GM23338 (cell line): ENCODE results near the gene NCKAP5. TPM values are rescaled to one million over a fixed set of nuclear protein-coding genes. Genes with fewer than 3 reads are reported as not detected.

Experiments
- ATAC-seq: fragments of 200-7000 bp; cut with Tn5 transposase; 3 replicates; pipeline ENCODE4 v1.9.1; 2020
- DNase-seq: peaks from one replicate; pipeline ENCODE4 v3.0.0-alpha.2; 2015; ENCODE audit warnings: low spot score
- H2AFZ ChIP-seq: fragments of 200-600 bp; sonication (generic); 2 replicates; pipeline ENCODE4 v1.8.0; 2016; ENCODE audit warnings: antibody characterized with exemption, mild to moderate bottlenecking, moderate library complexity
- H3F3A ChIP-seq: fragments of 200-600 bp; sonication (generic); replicated peaks from 2 replicates; pipeline ENCODE4 v1.8.0; 2017; ENCODE audit warnings: antibody characterized with exemption, mixed run types, low read depth
- H3K27ac ChIP-seq: fragments of 200-600 bp; sonication (generic); 2 replicates; pipeline ENCODE4 v1.6.1; 2016; ENCODE audit warnings: low read depth
- H3K27me3 ChIP-seq: fragments of 200-600 bp; sonication (generic); 2 replicates; pipeline ENCODE4 v1.8.0; 2016; ENCODE audit warnings: mild to moderate bottlenecking, mixed run types, moderate library complexity; ENCODE audit not compliant: insufficient read depth
- H3K36me3 ChIP-seq: fragments of 200-600 bp; sonication (generic); 2 replicates; pipeline ENCODE4 v1.8.0; 2016; ENCODE audit warnings: mild to moderate bottlenecking; ENCODE audit not compliant: insufficient read depth
- H3K4me1 ChIP-seq: fragments of 200-600 bp; sonication (generic); 2 replicates; pipeline ENCODE4 v1.8.0; 2016; ENCODE audit warnings: mild to moderate bottlenecking, moderate library complexity; ENCODE audit not compliant: insufficient read depth
- H3K4me2 ChIP-seq: fragments of 200-600 bp; sonication (generic); 2 replicates; pipeline ENCODE4 v1.7.1; 2017; ENCODE audit warnings: mixed run types
- H3K4me3 ChIP-seq: fragments of 200-600 bp; sonication (generic); 2 replicates; pipeline ENCODE4 v1.6.1; 2016; ENCODE audit warnings: mixed run types
- H3K79me2 ChIP-seq: fragments of 200-600 bp; sonication (generic); replicated peaks from 2 replicates; pipeline ENCODE4 v1.8.0; 2017; ENCODE audit warnings: mild to moderate bottlenecking; ENCODE audit not compliant: insufficient read depth
- H3K9me2 ChIP-seq: fragments of 200-600 bp; sonication (generic); 2 replicates; pipeline ENCODE4 v1.8.0; 2017; ENCODE audit not compliant: insufficient read depth
- H4K20me1 ChIP-seq: fragments of 200-600 bp; sonication (generic); replicated peaks from 2 replicates; pipeline ENCODE4 v1.8.0; 2017; ENCODE audit warnings: mild to moderate bottlenecking; ENCODE audit not compliant: insufficient read depth
- H3K27ac Mint-ChIP-seq: 2 replicates; pipeline ENCODE4 v1.8.0; 2020; ENCODE audit warnings: inconsistent platforms, mild to moderate bottlenecking, moderate library complexity, mixed read lengths
- H3K27me3 Mint-ChIP-seq: 3 replicates; pipeline ENCODE4 v1.8.0; 2022; ENCODE audit warnings: low read depth, mild to moderate bottlenecking, moderate library complexity, mixed read lengths, inconsistent platforms; ENCODE audit not compliant: insufficient read depth, poor library complexity
- H3K36me3 Mint-ChIP-seq: 3 replicates; pipeline ENCODE4 v1.8.0; 2021; ENCODE audit warnings: low read depth, mild to moderate bottlenecking, inconsistent platforms, moderate library complexity, mixed read lengths
- H3K4me1 Mint-ChIP-seq: 3 replicates; pipeline ENCODE4 v1.8.0; 2020; ENCODE audit warnings: mild to moderate bottlenecking, inconsistent platforms, mixed read lengths
- H3K4me3 Mint-ChIP-seq: 3 replicates; pipeline ENCODE4 v1.8.0; 2021; ENCODE audit warnings: moderate library complexity, mild to moderate bottlenecking, inconsistent platforms, mixed read lengths
- H3K9me3 Mint-ChIP-seq: 3 replicates; pipeline ENCODE4 v1.8.0; 2020; ENCODE audit warnings: moderate library complexity, mild to moderate bottlenecking, inconsistent platforms, mixed read lengths
- CREB1 ChIP-seq: fragments of 250-450 bp; sonication (Bioruptor Pico); IDR thresholded peaks from 2 replicates; pipeline ENCODE4 v1.5.0; 2020; ENCODE audit warnings: low read depth, mild to moderate bottlenecking, moderate library complexity
- EZH2 ChIP-seq: fragments of 200-600 bp; sonication (generic); IDR thresholded peaks from one replicate; pipeline ENCODE4 v1.8.0; 2017; ENCODE audit warnings: antibody characterized with exemption, mild to moderate bottlenecking, low read depth; ENCODE audit not compliant: unreplicated experiment
- EZH2phosphoT487 ChIP-seq: fragments of 200-600 bp; sonication (generic); IDR thresholded peaks from one replicate; pipeline ENCODE4 v1.8.1; 2018; ENCODE audit warnings: antibody characterized with exemption; ENCODE audit not compliant: unreplicated experiment
- JUNB ChIP-seq: IDR thresholded peaks from one replicate; pipeline ENCODE4 v1.6.1; 2016; ENCODE audit warnings: antibody characterized with exemption; ENCODE audit not compliant: unreplicated experiment
- NANOG ChIP-seq: IDR thresholded peaks from 2 replicates; pipeline ENCODE4 v1.6.1; 2016; ENCODE audit warnings: antibody characterized with exemption, borderline replicate concordance
- POLR2AphosphoS5 ChIP-seq: IDR thresholded peaks from 2 replicates; pipeline ENCODE4 v1.6.1; 2016; ENCODE audit warnings: antibody characterized with exemption, low read depth
- STAT1 ChIP-seq: IDR thresholded peaks from one replicate; pipeline ENCODE4 v1.6.1; 2016; ENCODE audit warnings: antibody characterized with exemption; ENCODE audit not compliant: unreplicated experiment
- ZNF114 ChIP-seq: fragments of 250-450 bp; sonication (Bioruptor Pico); IDR thresholded peaks from 2 replicates; pipeline ENCODE4 v1.5.0; 2020; ENCODE audit warnings: mild to moderate bottlenecking, moderate library complexity
- ZNF331 ChIP-seq: fragments of 250-450 bp; sonication (Bioruptor Pico); IDR thresholded peaks from 2 replicates; pipeline ENCODE4 v1.5.0; 2020; ENCODE audit warnings: low read depth, mild to moderate bottlenecking, moderate library complexity
- polyA plus RNA-seq: library from polyadenylated mRNA; unstranded; fragments of >200 nt; fragmentation: Nextera tagmentation; extraction: Ambion mirVana; gene quantifications from 2 replicates; pipeline ENCODE4 v1.2.1, GENCODE V29; 2016
- total RNA-seq: library from RNA; depleted of rRNA; stranded (reverse); fragments of >200 nt; shearing (Covaris generic); gene quantifications from 2 replicates; pipeline ENCODE4 v1.2.3, GENCODE V29; 2014
- TF ChIP-seq, protein P1 (sequence below): IDR thresholded peaks from one replicate; pipeline ENCODE4 v1.6.1; 2018; ENCODE audit warnings: antibody characterized with exemption; ENCODE audit not compliant: unreplicated experiment
- TF ChIP-seq, protein P2 (sequence below), 2 experiments: fragments of 200-600 bp in 1 of 2; sonication (generic) in 1 of 2; conservative IDR thresholded peaks; 2 replicates each; pipeline versions ENCODE4 v1.5.1 to v1.6.1; 2016 to 2017; ENCODE audit warnings: antibody characterized with exemption in 2 of 2, low read depth in 2 of 2, mild to moderate bottlenecking in 2 of 2, moderate library complexity in 1 of 2
- TF ChIP-seq, protein P3 (sequence below): fragments of 250-450 bp; sonication (Bioruptor Pico); IDR thresholded peaks from 2 replicates; pipeline ENCODE4 v1.5.0; 2020; ENCODE audit warnings: mild to moderate bottlenecking, moderate library complexity
- TF ChIP-seq, protein P4 (sequence below): IDR thresholded peaks from 2 replicates; pipeline ENCODE4 v1.6.1; 2016; ENCODE audit warnings: antibody characterized with exemption

NCKAP5 gene
- total and polyA plus RNA-seq, 2 experiments from 2014 or later: 0.34 to 0.73 TPM

DNA sequence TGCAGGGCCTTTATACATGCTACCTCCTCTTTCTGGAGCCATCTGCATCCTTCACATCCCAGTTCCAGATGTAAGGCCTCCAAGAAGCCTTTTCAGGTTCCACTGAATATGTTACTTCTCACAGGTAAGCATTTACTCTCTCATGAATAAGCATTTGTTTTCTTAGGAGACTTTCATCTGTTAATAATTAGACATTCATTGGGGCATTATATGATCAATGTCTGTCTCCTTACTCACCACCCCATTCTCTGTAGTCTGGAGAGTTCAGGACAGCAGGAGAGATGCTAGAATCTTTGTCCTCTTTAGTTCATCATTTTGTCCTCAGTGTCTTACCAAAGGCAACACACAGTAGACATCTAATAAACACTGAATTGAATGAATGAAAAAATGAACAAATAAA is 185.7 kb downstream of the NCKAP5 start:
- no peak overlapping the region for H2AFZ ChIP-seq
- no peak overlapping the region for H3K27ac Mint-ChIP-seq

More for the DNA sequence above, 185.7 kb downstream of the NCKAP5 start:
- H3K79me2 ChIP-seq: no peaks in the 10 kb centered on the region
- peaks cover 10% of the 10 kb centered on the region for H3K4me1 Mint-ChIP-seq
- peaks cover 8% of the 10 kb centered on the region for H3K9me3 Mint-ChIP-seq
- TF ChIP-seq JUNB (no peak), ZNF114 (CRISPR knock-in tag) (no peak), ZNF331 (CRISPR knock-in tag) (no peak), EZH2phosphoT487 (no peak), CREB1 (CRISPR knock-in tag) (no peak), STAT1 (no peak), EZH2 (no peak), POLR2AphosphoS5 (no peak), NANOG (no peak)
- TF ChIP-seq, protein P1, sequence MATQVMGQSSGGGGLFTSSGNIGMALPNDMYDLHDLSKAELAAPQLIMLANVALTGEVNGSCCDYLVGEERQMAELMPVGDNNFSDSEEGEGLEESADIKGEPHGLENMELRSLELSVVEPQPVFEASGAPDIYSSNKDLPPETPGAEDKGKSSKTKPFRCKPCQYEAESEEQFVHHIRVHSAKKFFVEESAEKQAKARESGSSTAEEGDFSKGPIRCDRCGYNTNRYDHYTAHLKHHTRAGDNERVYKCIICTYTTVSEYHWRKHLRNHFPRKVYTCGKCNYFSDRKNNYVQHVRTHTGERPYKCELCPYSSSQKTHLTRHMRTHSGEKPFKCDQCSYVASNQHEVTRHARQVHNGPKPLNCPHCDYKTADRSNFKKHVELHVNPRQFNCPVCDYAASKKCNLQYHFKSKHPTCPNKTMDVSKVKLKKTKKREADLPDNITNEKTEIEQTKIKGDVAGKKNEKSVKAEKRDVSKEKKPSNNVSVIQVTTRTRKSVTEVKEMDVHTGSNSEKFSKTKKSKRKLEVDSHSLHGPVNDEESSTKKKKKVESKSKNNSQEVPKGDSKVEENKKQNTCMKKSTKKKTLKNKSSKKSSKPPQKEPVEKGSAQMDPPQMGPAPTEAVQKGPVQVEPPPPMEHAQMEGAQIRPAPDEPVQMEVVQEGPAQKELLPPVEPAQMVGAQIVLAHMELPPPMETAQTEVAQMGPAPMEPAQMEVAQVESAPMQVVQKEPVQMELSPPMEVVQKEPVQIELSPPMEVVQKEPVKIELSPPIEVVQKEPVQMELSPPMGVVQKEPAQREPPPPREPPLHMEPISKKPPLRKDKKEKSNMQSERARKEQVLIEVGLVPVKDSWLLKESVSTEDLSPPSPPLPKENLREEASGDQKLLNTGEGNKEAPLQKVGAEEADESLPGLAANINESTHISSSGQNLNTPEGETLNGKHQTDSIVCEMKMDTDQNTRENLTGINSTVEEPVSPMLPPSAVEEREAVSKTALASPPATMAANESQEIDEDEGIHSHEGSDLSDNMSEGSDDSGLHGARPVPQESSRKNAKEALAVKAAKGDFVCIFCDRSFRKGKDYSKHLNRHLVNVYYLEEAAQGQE: no peak
- TF ChIP-seq, protein P2, sequence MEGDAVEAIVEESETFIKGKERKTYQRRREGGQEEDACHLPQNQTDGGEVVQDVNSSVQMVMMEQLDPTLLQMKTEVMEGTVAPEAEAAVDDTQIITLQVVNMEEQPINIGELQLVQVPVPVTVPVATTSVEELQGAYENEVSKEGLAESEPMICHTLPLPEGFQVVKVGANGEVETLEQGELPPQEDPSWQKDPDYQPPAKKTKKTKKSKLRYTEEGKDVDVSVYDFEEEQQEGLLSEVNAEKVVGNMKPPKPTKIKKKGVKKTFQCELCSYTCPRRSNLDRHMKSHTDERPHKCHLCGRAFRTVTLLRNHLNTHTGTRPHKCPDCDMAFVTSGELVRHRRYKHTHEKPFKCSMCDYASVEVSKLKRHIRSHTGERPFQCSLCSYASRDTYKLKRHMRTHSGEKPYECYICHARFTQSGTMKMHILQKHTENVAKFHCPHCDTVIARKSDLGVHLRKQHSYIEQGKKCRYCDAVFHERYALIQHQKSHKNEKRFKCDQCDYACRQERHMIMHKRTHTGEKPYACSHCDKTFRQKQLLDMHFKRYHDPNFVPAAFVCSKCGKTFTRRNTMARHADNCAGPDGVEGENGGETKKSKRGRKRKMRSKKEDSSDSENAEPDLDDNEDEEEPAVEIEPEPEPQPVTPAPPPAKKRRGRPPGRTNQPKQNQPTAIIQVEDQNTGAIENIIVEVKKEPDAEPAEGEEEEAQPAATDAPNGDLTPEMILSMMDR (conservative IDR thresholded peaks at IDR 0.05; ENCODE audit: low read depth in 2 of 2): no peak
- TF ChIP-seq, protein P3, sequence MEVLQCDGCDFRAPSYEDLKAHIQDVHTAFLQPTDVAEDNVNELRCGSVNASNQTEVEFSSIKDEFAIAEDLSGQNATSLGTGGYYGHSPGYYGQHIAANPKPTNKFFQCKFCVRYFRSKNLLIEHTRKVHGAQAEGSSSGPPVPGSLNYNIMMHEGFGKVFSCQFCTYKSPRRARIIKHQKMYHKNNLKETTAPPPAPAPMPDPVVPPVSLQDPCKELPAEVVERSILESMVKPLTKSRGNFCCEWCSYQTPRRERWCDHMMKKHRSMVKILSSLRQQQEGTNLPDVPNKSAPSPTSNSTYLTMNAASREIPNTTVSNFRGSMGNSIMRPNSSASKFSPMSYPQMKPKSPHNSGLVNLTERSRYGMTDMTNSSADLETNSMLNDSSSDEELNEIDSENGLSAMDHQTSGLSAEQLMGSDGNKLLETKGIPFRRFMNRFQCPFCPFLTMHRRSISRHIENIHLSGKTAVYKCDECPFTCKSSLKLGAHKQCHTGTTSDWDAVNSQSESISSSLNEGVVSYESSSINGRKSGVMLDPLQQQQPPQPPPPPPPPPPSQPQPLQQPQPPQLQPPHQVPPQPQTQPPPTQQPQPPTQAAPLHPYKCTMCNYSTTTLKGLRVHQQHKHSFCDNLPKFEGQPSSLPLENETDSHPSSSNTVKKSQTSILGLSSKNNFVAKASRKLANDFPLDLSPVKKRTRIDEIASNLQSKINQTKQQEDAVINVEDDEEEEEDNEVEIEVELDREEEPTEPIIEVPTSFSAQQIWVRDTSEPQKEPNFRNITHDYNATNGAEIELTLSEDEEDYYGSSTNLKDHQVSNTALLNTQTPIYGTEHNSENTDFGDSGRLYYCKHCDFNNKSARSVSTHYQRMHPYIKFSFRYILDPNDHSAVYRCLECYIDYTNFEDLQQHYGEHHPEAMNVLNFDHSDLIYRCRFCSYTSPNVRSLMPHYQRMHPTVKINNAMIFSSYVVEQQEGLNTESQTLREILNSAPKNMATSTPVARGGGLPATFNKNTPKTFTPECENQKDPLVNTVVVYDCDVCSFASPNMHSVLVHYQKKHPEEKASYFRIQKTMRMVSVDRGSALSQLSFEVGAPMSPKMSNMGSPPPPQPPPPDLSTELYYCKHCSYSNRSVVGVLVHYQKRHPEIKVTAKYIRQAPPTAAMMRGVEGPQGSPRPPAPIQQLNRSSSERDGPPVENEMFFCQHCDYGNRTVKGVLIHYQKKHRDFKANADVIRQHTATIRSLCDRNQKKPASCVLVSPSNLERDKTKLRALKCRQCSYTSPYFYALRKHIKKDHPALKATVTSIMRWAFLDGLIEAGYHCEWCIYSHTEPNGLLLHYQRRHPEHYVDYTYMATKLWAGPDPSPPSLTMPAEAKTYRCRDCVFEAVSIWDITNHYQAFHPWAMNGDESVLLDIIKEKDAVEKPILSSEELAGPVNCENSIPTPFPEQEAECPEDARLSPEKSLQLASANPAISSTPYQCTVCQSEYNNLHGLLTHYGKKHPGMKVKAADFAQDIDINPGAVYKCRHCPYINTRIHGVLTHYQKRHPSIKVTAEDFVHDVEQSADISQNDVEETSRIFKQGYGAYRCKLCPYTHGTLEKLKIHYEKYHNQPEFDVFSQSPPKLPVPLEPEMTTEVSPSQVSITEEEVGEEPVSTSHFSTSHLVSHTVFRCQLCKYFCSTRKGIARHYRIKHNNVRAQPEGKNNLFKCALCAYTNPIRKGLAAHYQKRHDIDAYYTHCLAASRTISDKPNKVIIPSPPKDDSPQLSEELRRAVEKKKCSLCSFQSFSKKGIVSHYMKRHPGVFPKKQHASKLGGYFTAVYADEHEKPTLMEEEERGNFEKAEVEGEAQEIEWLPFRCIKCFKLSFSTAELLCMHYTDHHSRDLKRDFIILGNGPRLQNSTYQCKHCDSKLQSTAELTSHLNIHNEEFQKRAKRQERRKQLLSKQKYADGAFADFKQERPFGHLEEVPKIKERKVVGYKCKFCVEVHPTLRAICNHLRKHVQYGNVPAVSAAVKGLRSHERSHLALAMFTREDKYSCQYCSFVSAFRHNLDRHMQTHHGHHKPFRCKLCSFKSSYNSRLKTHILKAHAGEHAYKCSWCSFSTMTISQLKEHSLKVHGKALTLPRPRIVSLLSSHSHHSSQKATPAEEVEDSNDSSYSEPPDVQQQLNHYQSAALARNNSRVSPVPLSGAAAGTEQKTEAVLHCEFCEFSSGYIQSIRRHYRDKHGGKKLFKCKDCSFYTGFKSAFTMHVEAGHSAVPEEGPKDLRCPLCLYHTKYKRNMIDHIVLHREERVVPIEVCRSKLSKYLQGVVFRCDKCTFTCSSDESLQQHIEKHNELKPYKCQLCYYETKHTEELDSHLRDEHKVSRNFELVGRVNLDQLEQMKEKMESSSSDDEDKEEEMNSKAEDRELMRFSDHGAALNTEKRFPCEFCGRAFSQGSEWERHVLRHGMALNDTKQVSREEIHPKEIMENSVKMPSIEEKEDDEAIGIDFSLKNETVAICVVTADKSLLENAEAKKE (CRISPR knock-in tag): no peak
- TF ChIP-seq, protein P4, sequence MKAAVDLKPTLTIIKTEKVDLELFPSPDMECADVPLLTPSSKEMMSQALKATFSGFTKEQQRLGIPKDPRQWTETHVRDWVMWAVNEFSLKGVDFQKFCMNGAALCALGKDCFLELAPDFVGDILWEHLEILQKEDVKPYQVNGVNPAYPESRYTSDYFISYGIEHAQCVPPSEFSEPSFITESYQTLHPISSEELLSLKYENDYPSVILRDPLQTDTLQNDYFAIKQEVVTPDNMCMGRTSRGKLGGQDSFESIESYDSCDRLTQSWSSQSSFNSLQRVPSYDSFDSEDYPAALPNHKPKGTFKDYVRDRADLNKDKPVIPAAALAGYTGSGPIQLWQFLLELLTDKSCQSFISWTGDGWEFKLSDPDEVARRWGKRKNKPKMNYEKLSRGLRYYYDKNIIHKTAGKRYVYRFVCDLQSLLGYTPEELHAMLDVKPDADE: no peak
- ATAC-seq (no peak), DNase-seq (no peak)
- H3K4me3 Mint-ChIP-seq: no peak overlapping the region
- H3K27ac ChIP-seq: no peak overlapping the region
- no peaks in the 10 kb centered on the region for H3K9me2 ChIP-seq
- H3K36me3 Mint-ChIP-seq: peaks cover 4% of the 10 kb centered on the region; the same call in 2 of the 3 replicates
- H4K20me1 ChIP-seq: no peaks in the 10 kb centered on the region
- no peak overlapping the region for H3K4me2 ChIP-seq
- peaks cover 9% of the 10 kb centered on the region; the same call in 1 of the 2 replicates for H3K4me1 ChIP-seq
- peaks cover 1% of the 10 kb centered on the region for H3K27me3 Mint-ChIP-seq
- H3K36me3 ChIP-seq: no peaks in the 10 kb centered on the region
- no peaks in the 10 kb centered on the region for H3K27me3 ChIP-seq
- no peaks in the 10 kb centered on the region for H3F3A ChIP-seq
- H3K4me3 ChIP-seq: no peak overlapping the region
